Measurements from ENCODE around the gene IKZF2. TPM values are rescaled to one million over a fixed set of nuclear protein-coding genes. Genes with fewer than 3 reads are reported as not detected.

IKZF2 gene
- total RNA-seq, 1 donor from 2014 or later: 0.86 TPM

DNA sequence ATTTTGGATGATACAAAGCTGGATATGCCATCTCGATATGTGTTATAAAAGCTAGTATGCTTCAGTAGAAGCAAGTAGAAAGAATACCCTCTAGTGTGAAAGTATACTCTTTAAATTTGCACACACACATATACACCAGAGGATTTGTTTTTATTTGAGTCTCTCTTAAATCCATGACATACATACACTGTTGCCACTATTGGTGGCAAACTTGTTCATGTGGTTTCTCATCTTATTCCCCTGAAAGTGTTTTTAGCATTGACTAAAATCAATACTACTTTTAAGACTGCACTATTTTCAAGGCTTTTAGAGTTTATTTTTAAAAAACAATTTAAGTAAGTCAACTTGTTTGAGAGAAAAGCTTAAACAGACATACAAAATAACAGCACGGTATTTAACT is 137.4 kb downstream of the IKZF2 start:
- DNase-seq (ENCODE audit: low read depth): no peak
- TF ChIP-seq, protein P1, sequence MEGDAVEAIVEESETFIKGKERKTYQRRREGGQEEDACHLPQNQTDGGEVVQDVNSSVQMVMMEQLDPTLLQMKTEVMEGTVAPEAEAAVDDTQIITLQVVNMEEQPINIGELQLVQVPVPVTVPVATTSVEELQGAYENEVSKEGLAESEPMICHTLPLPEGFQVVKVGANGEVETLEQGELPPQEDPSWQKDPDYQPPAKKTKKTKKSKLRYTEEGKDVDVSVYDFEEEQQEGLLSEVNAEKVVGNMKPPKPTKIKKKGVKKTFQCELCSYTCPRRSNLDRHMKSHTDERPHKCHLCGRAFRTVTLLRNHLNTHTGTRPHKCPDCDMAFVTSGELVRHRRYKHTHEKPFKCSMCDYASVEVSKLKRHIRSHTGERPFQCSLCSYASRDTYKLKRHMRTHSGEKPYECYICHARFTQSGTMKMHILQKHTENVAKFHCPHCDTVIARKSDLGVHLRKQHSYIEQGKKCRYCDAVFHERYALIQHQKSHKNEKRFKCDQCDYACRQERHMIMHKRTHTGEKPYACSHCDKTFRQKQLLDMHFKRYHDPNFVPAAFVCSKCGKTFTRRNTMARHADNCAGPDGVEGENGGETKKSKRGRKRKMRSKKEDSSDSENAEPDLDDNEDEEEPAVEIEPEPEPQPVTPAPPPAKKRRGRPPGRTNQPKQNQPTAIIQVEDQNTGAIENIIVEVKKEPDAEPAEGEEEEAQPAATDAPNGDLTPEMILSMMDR (conservative IDR thresholded peaks at IDR 0.05; ENCODE audit: low read depth, low read length): no peak
- H3K4me3 ChIP-seq (ENCODE audit: low read depth, low read length): no peak overlapping the region

DNA sequence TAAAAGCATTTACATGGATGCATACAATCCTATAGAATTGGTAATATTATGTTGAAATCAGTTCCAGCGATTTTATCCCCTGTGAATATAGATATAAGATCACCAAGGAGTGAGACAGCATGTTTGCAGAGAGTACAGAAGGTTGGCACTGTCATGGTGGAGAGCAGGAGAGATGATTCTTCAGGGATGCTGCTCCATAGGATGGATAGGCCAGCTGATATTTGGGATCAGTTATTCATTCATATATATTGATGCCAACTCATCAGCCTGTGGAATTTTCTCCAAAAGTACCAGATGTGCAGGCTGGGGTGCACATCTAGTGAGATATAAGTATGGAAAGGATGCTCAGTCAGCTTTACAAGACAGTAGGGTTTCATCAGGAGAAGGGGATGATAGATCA is 139.9 kb downstream of the IKZF2 start:
- H3K4me3 ChIP-seq (ENCODE audit: low read depth, low read length): no peak overlapping the region
- DNase-seq (ENCODE audit: low read depth): no peak
- TF ChIP-seq, protein P1 (conservative IDR thresholded peaks at IDR 0.05; ENCODE audit: low read depth, low read length): no peak

DNA sequence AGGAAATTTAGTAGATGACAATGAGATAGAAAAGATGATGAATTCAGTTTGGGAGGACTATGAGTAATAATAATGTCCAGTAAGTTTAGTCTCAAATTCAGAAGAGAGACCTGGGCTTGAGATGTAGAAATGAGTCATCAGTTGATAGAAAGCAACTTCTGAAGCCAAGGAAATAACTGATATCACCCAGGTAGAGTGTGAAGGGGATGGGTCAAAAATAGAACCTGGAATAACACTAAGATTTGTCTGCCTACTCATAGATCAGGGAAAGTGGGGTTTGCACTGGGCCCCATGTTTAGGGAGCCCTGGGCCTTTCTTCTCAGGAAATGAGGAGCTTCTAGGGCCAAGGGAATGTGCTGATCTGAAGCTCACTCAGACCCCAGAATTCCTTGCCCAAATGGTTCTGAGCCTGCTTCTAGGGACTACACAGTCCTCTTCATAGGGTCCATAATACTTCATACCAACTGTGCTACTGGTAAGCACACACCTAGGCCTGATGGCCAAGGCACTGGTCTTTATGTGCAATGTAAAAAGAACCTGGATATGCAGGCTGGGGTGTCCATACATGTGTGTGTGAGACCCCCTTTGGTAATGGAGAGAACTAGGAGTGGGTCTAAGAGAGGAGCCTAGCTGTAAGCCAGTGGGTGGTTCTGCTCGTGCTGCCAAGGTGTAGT is 141.2 kb downstream of the IKZF2 start:
- TF ChIP-seq, protein P1 (conservative IDR thresholded peaks at IDR 0.05; ENCODE audit: low read depth, low read length): no peak
- no peak for DNase-seq (ENCODE audit: low read depth)
- no peak overlapping the region for H3K4me3 ChIP-seq (ENCODE audit: low read depth, low read length)

DNA sequence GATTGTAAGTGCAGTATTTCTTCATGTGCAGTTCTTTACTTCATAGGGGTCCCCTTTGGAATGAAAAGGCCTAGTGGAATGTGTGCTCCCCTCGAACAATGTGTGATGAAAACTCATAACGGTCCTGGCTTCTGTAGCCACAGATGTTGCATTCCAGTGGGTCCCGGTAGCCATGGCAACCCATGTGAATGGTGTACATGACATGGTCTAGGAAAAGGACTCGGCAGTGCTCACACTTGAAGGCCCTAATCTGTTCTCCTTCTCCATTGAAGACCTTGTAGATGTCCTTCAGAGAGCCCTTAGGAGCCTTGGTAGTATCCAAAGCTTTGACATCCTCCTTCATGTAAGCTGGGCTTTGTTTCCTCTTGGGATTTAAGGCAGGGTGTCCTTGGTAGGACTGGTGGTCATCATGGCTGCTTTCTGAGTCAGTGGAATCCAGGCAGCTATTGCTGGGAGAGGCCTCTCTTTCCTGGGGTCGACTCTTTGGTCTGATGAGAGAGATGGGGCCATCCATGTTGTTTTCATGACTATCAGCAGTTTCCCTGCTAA is 144.0 kb downstream of the IKZF2 start:
- no peak overlapping the region for H3K4me3 ChIP-seq (ENCODE audit: low read depth, low read length)
- TF ChIP-seq, protein P1 (conservative IDR thresholded peaks at IDR 0.05; ENCODE audit: low read depth, low read length): no peak
- DNase-seq (ENCODE audit: low read depth): no peak

DNA sequence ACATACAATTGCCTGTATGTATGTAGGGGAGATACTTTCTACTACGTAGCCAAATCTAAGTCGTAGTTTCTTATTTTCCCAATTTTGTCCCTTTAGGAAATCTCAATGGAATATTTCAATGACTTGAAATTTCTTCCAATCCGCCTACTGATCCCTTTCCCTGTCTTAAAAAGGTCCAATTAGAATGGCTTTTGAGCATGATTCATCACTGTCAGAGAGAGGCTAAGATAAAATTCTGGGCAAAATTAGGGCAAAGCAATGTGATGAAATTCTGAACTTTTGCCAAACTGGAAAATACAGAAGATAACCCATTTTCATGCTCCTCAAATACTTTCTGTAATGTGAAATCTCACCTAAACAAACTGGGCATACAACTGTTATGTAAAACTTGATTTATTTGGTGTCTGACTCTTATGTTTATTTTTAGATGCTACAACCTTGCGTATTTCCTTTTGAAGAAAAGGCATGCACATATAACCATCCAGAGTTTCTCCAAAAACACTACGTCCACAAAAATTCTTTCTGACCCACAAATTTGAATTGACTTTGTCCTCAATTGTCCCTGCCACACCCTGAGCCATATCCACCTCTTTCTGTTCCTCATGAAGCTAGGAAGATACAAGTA is 147.1 kb downstream of the IKZF2 start:
- no peak overlapping the region for H3K4me3 ChIP-seq (ENCODE audit: low read depth, low read length)
- no peak for DNase-seq (ENCODE audit: low read depth)
- TF ChIP-seq, protein P1 (conservative IDR thresholded peaks at IDR 0.05; ENCODE audit: low read depth, low read length): no peak

DNA sequence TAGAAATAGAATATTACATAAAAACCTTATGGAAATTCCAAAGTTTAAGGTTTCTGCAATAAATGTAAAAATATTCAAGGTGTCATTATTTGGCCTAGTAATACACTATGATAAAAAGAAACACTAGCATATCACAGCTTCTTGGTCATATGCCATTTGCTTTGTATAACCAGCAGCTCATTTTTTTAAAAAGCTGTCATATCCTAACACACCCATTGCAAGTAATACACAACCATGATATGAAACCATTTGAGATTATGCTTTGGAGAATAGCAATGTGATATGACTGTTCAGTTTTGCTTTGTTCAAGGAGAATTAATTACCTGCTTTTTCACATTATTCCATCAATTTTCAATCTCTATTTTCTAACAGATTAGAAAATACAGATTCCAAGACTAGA is 149.0 kb downstream of the IKZF2 start:
- H3K4me3 ChIP-seq (ENCODE audit: low read depth, low read length): no peak overlapping the region
- DNase-seq (ENCODE audit: low read depth): no peak
- TF ChIP-seq, protein P1 (conservative IDR thresholded peaks at IDR 0.05; ENCODE audit: low read depth, low read length): no peak

All from epithelial cell of proximal tubule (primary cell).